ENCODE data around the gene SLCO2A1. TPM values are rescaled to one million over a fixed set of nuclear protein-coding genes. Genes with fewer than 3 reads are reported as not detected.
A peak's percentile ranks its signal among the peaks of the same experiment; 100 is the strongest.

Gene SLCO2A1
- total RNA-seq, 3 donors from 2014 or later: 34.3 to 72.2 (median 67.7) TPM

GRCh38 chr3:134059035-134059601, 29.4 kb upstream of the SLCO2A1 start:
- intact Hi-C loops (cut with DNase I, micrococcal nuclease): no loop called here
- Histone ChIP-seq H3K9me3 (no peaks in the 10 kb centered on the region), H3K36me3 (ENCODE audit: low read depth) (no peaks in the 10 kb centered on the region), H3K4me3 (no peak overlapping the region), H3K4me1 (ENCODE audit: low read depth) (peaks cover 15% of the 10 kb centered on the region)
- no peak for DNase-seq
- ATAC-seq: no peak
- TF ChIP-seq CTCF (IDR thresholded peaks at IDR 0.05): no peak

GRCh38 chr3:134057654-134058110, 28.0 kb upstream of the SLCO2A1 start:
- intact Hi-C loops (cut with DNase I, micrococcal nuclease): no loop called here
- Histone ChIP-seq H3K4me1 (ENCODE audit: low read depth) (peaks cover 15% of the 10 kb centered on the region), H3K36me3 (ENCODE audit: low read depth) (no peaks in the 10 kb centered on the region), H3K9me3 (no peaks in the 10 kb centered on the region), H3K4me3 (no peak overlapping the region)
- ATAC-seq (peak; percentile 87), DNase-seq (peak; percentile 74 to 80 (median 77))
- TF ChIP-seq CTCF (IDR thresholded peaks at IDR 0.05): no peak

- peaks cover 15% of the 10 kb centered on the region for H3K4me1 ChIP-seq (ENCODE audit: low read depth)
- no peaks in the 10 kb centered on the region for H3K36me3 ChIP-seq (ENCODE audit: low read depth)
- DNase-seq (no peak), ATAC-seq (peak; percentile 4)
- intact Hi-C loops (cut with DNase I, micrococcal nuclease): no loop called here
- H3K9me3 ChIP-seq: no peaks in the 10 kb centered on the region
- no peak overlapping the region for H3K4me3 ChIP-seq
- no peak for TF ChIP-seq CTCF (IDR thresholded peaks at IDR 0.05)
These were observed 27.4 kb upstream of the SLCO2A1 start for GRCh38 chr3:134057006-134057653.

- Histone ChIP-seq H3K36me3 (ENCODE audit: low read depth) (no peaks in the 10 kb centered on the region), H3K4me1 (ENCODE audit: low read depth) (peaks cover 15% of the 10 kb centered on the region), H3K9me3 (no peaks in the 10 kb centered on the region), H3K4me3 (no peak overlapping the region)
- DNase-seq: peak in 2 of 3 donors; percentile 23 to 41
- TF ChIP-seq CTCF (IDR thresholded peaks at IDR 0.05): no peak
- no peak for ATAC-seq
- intact Hi-C loops (cut with DNase I, micrococcal nuclease): no loop called here
These were observed 26.8 kb upstream of the SLCO2A1 start for GRCh38 chr3:134056464-134056891.

GRCh38 chr3:134055661-134056060, 25.9 kb upstream of the SLCO2A1 start:
- intact Hi-C loops (cut with DNase I, micrococcal nuclease): no loop called here
- H3K36me3 ChIP-seq (ENCODE audit: low read depth): no peaks in the 10 kb centered on the region
- no peaks in the 10 kb centered on the region for H3K9me3 ChIP-seq
- DNase-seq (no peak), ATAC-seq (no peak)
- no peak for TF ChIP-seq CTCF (IDR thresholded peaks at IDR 0.05)
- peaks cover 15% of the 10 kb centered on the region for H3K4me1 ChIP-seq (ENCODE audit: low read depth)
- H3K4me3 ChIP-seq: no peak overlapping the region

Data from mucosa of descending colon (tissue), 3 donors.